HL-60/S4 (cell line): ENCODE data around the gene RAB28.
"Not testable (repeated sequence)": the region's sequence is repeated elsewhere in the genome, so short reads cannot be mapped to it uniquely, and the experiment has no call there.

ENCODE experiments used
- in situ Hi-C: fragments of 300-500 bp; cut with MboI; formaldehyde crosslinking; loops from 2 replicates; pipeline ENCODE4 v1.14.3; 2022; ENCODE audit warnings: low sequenced_read_pairs

Gene RAB28

GRCh38 chr4:13452927-13453579 is 31.1 kb downstream of the RAB28 start:
- in situ Hi-C loops: no loop called here

GRCh38 chr4:13449590-13449989 is 34.5 kb downstream of the RAB28 start:
- in situ Hi-C loops: no loop called here

DNA sequence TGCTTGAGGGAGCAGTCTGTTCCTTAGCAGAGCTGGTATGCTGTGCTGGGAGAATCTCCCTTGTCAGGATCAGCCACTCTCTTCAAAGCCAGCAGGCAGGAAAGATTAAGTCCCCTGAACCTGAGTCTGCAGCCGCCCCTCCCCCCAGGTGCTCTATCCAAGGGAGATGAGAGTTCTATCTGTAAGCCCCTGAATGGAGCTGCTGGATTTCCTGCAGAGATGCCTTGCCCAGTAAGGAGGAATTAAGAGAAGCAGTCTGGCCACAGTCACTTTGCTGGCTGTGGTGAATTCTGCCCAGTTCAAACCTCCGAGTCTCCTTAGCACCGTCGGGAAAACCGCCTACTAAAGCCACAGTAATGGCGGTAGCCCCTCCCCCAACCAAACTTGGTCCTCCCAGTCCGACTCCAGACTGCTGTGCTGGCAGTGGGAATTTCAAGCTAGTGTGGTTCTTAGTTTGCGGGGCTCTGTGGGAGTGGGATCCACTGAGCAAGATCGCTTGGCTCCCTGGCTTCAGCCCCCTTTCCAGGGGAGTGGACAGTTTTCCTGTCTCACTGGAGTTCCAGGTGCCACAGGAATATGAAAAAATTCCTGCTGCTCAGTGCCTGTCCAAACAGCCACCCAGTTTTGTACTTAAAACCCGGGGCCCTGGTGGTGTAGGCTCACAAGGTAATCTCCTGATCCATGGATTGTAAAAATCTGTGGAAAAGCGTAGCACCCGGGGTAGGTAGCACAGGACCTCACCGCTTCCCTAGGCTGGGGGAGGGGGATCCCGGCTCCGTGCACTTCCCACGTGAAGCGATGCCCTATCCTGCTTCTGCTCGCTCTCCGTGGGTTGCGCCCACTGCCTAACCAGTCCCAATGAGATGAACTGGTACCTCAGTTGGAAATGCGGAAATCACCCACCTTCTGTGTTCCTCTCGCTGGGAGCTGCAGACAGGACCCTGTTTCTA is 38.0 kb downstream of the RAB28 start:
- in situ Hi-C loops: no loop called here

- in situ Hi-C loops: no loop called here
Measured at GRCh38 chr4:13441506-13441905, 42.6 kb downstream of the RAB28 start.

GRCh38 chr4:13436962-13437361 is 47.2 kb downstream of the RAB28 start:
- in situ Hi-C loops: no loop called here

DNA sequence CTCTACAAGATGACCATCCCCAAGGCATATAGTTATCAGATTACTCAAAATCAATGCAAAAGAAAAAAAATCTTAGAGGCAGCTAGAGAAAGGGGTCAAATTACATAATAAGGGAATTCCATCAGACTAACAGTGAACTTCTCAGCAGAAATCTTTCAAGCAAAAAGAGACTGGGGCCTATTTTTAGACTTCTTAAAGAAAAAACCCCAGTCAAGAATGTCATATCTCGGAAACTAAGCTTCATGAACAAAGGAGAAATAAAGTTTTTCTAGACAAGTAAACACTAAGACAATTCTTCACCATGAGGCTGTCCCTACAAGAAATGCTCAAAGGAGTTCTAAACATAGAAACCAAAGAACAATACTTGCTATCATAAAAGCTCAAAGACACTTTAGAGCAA is 51.7 kb downstream of the RAB28 start:
- in situ Hi-C loops: no loop called here

- in situ Hi-C loops: no loop called here
Measured at GRCh38 chr4:13430834-13431568, 53.1 kb downstream of the RAB28 start.

DNA sequence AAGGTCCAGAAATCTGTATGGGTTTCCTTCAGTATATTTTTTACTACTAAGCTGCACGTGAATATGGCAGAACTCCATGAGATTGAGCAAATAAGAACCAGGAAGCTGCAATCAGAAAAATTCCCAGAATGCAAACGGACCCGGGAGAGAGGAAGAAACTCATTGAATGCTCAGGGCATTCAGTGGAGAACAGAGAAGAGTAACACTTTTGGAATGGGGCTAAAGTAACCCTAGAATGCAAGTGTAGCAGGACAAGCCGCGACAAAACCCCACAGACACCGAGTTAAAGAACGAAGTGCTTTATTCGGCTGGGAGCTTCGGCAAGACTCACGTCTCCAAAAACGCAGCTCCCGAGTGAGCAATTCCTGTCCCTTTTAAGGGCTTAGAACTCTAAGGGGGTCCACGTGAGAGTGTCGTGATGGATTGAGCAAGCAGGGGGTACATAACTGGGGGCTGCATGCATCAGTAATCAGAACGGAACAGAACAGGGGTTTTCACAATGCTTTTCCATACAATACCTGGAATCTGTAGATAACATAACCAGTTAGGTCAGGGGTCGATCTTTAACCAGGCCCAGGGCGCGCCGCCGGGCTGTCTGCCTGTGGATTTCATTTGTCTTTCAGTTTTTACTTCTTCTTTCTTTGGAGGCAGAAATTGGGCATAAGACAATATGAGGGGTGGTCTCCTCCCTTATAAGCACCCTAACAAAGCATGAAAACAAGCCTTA is 56.4 kb downstream of the RAB28 start:
- in situ Hi-C loops: no loop called here

DNA sequence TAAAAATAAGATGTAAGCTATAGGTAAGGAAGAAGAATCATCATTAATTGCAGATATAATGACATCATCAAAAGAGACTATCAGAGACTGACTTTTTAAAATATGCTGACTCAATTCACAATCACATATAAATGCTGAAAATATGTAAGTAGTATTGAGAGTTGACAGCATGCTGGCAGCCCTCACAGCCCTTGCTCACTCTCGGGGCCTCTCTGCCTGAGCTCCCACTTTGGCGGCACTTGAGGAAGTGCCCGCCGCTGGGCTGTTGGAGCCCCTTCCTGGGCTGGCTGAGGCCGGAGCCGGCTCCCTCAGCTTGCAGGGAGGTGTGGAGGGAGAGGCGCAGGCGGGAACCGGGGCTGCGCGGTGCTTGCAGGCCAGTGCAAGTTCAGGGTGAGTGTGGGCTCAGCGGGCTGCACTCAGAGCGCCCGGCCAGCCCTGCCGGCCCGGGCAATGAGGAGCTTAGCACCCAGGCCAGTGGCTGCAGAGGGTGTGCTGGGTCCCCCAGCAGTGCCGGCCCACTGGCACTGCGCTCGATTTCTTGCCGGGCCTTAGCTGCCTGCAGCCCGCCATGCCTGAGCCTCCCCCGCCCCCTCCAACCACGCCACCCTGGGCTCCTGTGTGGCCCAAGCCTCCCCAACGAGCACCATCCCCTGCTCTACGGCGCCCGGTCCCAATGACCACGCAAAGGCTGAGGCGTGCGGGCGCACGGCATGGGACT is 68.9 kb downstream of the RAB28 start:
- in situ Hi-C loops: no loop called here

DNA sequence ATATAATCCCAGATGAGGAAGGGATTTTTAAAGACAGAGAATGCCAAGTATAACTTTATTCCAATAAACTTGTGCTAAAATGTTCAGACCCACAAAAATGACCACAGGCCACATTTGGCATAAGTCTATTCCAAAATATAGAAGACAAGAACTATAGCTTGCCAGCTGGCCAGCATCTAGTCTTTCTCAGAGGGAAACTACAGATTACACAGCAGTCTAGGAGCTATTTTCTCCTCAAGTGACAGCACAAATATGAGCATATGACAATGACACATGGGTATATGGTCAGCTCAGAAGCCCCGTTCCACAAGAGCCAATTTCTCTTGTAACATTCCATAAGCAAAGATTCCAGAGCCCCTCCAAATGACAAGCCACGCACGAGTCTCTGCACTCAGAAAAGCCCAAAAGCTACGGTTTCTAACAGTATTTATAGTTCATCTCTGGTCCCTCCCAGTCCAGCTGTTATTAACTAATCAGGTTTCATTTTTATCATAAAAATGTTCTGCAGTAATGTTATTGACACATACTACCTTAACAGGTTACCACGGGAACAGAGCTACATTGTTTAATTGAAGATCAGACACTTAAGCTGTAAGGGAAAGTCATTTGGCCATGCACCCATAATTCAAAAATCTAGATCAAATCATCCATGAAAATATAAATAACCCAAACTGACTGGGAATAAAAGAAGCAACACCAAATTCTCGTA is 70.3 kb downstream of the RAB28 start:
- in situ Hi-C loops: no loop called here

DNA sequence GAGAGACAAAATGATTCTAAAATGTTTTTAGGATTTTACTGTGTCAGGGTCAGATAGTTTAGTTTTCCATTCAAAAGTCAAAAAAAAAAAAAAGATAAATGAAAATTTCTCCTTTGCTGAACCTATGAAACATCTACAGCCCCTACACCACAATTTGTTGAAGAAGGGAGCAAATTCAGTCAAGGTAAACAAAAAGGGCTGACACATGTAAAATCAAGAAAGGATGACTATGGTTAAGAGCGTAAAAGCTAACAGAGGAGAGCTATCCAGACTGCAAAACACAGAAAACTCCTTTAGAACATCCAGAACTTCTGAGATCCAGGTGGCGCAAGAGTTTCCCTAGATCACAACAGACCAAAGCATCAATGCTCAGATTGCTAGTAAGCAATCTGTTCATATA is 72.2 kb downstream of the RAB28 start:
- in situ Hi-C loops: no loop called here

- in situ Hi-C loops: no loop called here
Measured at GRCh38 chr4:13409324-13409723, 74.8 kb downstream of the RAB28 start.

DNA sequence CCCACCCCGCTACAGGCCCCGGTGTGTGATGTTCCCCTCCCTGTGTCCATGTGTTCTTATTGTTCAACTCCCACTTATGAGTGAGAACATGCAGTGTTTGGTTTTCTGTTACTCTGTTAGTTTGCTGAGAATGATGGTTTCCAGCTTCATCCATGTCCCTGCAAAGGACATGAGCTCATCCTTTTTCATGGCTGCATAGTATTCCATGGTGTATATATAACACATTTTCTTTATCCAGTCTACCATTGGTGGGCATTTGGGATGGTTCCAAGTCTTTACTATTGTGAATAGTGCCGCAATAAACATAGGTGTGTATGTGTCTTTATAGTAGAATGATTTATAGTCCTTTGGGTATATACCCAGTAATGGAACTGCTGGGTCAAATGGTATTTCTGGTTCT is 78.0 kb downstream of the RAB28 start:
- in situ Hi-C loops: not testable (repeated sequence)

- in situ Hi-C loops: no loop called here
Measured at GRCh38 chr4:13403833-13404232, 80.3 kb downstream of the RAB28 start.

GRCh38 chr4:13403326-13403725 is 80.8 kb downstream of the RAB28 start:
- in situ Hi-C loops: no loop called here

- in situ Hi-C loops: no loop called here
Measured at GRCh38 chr4:13399257-13399656, 84.9 kb downstream of the RAB28 start.

DNA sequence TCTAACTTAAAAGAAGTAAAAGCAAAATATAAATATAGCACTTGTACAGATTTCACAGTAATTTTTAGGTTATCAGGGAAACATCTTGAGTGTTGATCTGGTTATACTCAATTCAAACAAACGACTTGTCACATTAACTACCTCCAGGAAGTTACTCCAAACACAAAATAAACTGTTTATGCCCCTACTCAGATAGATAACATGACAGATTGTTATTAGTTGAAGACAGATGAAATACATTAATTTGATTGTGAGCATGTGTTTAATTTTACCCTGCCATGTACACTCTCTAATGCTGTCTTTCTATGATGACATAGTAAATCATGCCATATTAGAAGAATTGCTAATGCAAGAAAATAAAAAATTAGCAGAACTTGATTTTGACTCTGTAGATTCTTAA is 88.0 kb downstream of the RAB28 start:
- in situ Hi-C loops: no loop called here

GRCh38 chr4:13389901-13390300 is 94.2 kb downstream of the RAB28 start:
- in situ Hi-C loops: not testable (repeated sequence)

GRCh38 chr4:13386405-13387107 is 97.6 kb downstream of the RAB28 start:
- in situ Hi-C loops: no loop called here
